ENCODE data around the gene CCZ1B.
A peak's percentile ranks its signal among the peaks of the same experiment; 100 is the strongest.
"Not testable (repeated sequence)": the region's sequence is repeated elsewhere in the genome, so short reads cannot be mapped to it uniquely, and the experiment has no call there.

The CCZ1B gene

DNA sequence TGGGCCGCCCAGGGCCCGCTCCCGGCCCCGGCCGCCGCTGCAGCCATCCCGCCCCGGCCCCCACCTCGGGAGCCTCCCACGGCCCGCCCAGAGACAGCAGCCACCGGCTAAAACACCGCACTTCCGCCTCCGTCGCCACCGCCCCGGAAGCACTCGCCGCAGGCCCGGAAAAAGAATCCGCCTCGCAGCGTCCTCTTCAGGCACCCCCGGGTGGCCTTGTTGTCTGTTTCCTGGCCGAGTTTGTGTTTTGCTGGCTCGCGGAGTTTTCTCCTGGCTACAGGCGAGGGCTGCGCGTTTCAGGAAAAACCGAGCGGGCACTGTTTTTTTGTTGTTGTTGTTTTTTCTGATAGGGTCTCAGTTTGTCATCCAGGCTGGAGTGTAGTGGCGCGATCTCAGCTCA, at the start of gene CCZ1B:
Gene CCZ1B (minus strand): TSS at position 125 of the 400 bp plus-strand sequence. CDS start 78 bp downstream, at position 47.
- DNase-seq: peak; percentile 59

DNA sequence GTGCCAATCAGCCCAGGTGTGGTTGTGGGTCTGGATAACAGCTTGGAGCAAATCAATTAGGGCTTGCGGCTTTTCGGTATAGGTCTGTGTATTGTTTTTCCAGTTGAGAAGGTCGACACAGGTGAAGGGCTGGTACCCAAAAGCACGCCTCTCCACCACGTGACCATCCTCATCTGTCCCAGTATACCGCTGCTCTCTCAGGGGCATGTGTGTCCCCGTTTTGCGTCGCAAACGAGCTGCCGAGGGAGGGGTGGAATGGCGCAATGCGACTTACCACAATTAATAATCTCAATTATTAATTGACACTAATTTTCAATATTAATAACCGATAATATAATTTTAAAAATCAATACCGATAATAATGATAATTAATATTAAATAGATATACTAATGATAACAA, 48.9 kb upstream of the CCZ1B start:
- not testable (repeated sequence) for DNase-seq

DNA sequence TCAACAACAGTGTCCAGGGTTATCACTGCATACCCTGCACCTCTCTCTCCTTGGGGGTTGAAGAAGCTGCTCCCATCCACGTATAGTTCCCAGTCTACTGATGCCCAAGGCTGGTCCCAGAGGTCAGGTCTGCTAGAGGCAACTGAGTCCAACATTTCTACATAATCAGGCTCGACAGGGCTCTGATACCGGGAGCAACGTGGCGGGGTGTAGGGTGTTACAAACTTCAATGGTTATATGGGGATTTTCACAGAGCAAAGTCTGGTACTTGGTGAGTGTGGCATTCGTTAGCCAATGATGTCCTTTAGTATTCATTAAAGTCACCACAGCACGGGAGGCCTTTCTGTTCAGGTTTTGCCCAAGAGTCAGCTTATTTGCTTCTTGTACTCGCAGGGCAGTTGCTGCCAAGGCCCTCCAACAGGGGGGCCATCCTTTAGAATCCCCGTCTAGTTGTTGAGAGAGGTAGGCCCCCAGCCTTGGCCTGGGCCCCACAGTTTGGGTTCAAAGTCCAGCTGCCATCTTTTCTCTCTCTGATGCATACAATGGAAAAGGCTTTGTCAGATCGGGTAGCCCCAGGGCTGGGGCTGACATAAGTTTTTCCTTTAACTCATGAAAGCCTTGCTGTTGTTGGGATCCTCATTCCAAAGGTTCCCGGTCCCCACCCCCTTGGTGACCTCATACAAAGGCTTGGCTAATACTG, 46.3 kb upstream of the CCZ1B start:
- not testable (repeated sequence) for DNase-seq

DNA sequence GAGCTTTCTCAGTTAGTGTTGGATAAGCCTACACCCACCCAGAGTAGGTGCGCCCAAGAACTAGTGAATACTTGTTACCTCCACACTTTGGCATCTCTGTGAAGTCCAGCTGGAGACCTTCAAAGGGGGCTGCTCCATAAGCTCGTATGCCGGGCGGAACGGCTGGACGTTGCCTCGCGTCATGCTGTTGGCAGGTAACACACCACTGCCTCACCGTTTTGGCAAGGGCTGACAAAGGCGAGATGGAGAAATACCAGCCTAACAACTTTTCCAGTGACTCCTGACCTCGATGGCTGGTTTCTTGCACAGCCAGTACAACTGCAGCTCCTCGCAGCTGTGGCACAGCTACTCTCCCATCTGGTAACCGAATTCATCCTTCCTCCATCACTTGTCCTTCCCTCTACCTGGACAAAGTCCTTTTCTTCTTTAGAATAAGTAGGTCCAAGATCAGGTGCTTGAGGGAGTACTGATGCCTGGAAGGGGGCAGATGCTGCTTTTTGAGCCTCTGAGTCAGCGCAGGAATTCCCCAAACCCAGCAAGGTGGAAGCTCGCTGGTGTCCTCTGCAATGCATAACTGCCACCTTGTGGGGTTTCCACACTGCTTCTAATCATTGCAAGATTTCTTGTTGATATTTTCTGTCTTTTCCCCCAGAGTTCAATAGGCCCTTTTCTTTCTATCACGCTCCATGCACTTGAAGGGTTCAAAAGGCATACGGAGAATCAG, 45.5 kb upstream of the CCZ1B start:
- not testable (repeated sequence) for DNase-seq

DNA sequence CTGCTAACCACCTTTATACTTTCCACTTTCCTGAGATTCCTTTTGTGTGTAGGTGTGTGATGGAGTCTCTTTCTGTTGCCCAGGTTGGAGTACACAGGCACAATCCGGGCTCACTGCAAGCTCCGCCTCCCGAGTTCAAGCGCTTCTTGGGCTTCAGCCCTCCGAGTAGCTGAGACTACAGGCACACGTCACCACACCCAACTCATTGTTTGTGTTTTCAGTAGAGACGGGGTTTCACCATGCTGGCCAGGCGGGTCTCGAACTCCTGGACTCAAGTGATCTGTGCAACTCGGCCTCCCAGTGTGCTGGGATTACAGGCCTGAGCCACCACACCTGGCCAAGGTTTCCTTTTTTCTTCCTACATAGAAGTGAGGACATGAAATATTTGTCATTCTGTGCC, 38.7 kb upstream of the CCZ1B start:
- DNase-seq: not testable (repeated sequence)

DNA sequence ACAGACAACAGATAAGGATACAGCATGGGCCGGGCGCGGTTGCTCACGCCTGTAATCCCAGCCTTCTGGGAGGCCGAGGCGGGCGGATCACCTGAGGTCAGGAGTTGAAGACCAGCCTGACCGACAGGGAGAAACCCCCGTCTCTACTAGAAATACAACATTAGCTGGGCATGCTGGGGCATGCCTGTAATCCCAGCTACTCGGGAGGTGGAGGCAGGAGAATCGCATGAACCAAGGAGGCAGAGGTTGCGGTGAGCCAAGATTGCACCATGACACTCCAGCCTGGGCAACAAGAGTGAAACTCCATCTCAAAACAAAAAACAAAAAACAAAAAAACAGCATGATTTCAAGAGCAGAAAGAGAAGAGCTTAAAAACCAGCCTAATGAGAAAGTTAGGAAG, 38.1 kb upstream of the CCZ1B start:
- DNase-seq: not testable (repeated sequence)

DNA sequence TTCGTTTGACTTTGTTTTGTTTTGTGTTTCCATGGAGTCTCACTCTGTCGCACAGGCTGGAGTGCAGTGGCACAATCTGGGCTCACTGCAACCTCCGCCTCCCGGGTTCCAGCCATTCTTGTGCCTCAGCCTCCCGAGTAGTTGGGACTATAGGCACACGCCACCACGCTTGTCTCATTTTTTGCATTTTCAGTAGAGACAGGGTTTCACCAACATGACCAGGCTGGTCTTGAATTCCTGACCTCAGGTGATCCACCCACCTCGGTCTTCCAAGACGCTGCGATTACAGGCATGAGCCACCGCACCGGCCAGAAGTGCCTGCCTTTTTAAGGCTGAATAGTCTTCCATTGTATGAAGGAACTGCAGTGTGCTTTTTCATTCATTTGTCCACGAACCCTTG, 36.8 kb upstream of the CCZ1B start:
- DNase-seq: not testable (repeated sequence)

DNA sequence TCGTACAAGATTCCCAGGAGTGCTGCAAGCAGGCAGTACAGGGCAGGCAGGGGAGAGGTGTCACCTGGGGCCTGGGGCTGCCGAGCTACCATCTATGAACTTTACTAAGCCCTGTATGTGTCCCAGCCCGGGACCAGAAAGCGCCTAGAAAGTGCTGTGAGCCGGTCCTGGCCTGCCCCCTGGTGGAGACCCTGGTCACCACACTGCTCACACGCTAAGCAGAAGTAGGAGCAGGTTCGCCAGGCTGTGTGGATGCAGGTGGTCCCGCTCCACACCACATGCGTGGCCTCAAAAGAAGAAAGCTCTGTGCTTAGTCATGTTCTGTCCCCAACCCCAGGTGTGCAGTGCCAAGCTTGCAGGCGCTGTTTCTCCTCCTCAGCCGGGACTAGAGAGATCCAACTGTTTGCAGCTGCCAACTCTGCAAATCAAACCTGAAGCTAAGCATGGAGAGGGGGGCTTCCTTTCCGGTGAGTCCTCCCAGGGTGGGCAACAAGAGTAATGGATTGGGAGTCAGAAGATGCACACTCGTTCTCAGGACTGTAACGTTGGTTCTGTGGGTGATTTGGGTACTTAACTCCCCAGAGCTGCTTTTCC, 31.7 kb upstream of the CCZ1B start:
- not testable (repeated sequence) for DNase-seq

DNA sequence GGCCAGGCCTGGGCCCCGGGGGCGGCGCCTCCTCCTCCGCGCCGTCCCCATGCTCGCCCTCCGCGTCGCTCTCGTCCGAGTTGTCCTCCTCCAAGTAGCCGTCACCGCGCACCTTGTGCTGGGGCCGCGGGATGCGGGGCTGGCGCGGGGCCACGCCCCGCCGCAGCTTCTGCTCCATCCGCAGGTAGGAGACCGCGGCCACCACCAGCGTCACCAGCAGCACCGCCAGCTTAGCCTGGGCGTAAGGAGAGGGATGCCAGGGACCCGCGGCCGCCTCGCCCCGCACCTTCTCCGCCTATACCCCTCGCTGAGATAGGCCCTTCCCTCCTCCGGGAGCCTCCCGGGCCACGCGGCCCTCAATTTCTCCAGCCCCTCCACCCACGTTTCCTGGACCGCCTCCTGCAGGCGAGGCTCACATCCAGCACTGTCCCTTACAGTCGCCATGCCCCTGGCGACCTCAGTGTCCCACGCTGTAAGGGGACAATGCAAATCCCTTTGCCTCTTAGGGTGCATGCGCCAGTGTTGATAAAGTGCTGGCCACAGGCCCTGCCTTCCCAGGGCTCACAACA, 29.6 kb upstream of the CCZ1B start:
- not testable (repeated sequence) for DNase-seq

DNA sequence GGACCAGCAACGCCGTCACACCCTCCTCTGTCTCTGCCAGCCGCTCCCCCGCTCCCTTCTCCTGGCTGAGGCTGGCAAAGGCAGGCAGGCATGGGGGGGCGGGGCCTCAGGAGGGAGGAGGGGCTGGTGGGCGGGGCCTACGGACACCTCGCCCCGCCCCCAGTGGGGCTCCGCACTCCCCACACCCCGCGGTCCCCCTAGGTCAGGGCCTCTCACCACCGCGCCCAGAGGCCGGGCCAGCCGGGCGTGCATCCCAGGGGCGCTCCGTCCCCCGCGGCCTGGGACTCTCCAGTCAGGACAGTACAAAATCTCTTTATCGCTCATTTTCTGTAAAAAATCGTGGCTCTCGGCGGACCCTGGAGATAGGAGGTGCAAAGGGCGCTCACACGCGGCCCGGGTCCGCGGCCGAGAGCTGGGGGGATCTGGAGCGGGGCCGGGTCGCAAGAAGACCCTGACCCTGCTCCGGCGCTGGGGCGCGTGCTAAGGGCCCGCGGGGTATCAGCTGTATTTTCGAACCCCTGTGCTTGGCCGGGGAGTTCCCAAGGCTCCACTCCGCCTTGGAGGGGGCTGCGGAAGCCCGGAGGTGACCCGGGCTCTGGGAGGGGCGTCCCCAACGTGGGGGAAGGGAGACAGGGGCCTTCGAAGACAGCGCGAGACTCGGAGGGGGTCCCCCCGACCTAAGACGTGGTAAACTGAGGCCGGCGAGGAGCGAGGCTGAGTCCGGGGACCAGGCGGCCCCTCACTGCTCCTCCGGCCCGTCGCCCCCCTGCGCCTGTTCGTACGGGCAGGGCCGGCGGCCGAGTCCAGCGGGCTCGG, 28.9 kb upstream of the CCZ1B start:
- DNase-seq: not testable (repeated sequence)

DNA sequence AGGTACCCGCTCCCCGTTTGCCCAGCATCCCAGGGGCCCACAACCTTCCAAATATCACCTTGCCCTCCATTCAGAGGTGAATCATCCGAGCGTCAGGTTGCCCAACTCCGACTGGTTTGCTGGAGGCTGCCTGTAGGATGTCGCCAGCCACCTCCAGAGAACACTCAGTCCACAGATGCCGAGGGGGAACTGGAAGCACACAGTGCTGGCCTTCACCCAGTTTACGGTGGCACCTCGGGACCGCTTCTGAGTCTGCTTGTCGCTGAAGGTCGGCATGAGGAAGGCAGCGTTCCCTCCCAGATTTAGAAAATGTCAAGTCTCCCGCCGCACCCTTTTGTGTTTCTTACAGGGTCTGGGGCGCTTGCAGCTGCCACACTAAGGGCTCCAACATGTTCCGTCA, 27.6 kb upstream of the CCZ1B start:
- DNase-seq: not testable (repeated sequence)

DNA sequence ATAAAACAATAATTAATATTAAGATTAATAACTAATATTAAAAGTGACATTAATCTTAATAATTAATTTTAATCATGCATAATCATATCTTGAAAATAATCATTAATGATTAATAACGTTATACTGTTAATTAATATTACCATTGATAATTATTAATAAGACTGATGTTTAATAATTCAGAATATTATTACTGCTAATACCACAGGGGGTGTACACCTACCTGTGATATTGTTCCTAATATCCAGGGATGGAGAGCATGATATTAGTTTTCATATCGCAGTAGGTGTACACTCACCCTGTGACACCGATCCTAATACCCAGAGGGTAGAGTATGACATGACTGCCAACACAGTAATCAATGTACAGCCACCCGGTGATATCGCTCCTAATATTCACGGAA, 23.1 kb upstream of the CCZ1B start:
- not testable (repeated sequence) for DNase-seq

DNA sequence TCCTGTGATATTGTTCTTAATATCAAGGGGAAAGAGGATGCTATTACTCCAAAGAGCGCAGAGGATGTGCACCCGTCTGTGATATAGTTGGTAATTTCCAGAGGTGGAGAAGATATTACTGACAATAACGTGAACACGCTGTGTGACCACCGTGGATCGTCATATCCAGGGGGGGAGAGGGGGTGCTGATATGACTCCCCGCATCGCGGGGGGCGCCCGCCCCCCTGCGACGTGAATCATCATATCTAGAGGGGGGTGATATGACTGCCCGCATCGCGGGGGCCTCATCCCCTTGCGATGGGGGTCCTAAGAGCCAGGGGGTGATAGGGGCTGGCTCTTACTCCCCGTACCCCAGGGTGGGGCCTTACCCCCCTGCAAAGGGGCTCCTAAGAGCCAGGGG, 21.7 kb upstream of the CCZ1B start:
- not testable (repeated sequence) for DNase-seq

DNA sequence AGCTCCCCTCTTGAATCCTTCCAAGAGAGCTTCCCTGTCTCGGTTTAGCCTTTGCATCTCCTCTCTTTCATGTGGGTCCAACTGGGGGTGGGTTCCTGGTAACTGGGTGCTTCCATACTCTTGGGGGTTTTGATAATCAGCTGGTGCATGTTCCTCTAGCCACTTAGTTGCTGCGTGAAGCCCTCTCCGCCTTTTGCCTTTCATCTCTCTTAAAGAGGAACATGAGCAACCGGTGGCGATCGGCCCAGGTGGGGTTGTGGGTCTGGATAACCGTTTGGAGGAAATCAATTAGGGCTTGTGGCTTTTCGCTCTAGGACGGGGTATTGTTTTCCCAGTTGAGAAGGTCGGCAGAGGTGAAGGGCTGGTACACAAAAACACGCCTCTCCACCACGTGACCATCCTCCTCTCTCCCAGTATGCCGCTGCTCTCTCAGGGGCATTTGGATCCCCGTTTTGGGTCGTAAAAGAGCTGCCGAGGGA, 19.9 kb upstream of the CCZ1B start:
- DNase-seq: not testable (repeated sequence)

DNA sequence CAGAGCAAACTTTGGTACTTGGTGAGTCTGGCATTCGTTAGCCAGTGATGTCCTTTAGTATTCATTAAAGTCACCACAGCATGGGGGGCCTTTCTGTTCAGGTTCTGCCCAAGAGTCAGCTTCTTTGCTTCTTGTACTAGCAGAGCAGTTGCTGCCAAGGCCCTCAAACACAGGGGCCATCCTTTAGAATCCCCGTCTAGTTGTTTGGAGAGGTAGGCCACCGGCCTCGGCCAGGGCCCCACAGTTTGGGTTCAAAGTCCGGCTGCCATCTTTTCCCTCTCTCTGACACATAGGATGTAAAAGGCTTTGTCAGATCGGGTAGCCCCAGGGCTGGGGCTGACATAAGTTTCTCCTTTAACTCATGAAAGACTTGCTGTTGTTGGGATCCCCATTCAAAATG, 17.6 kb upstream of the CCZ1B start:
- not testable (repeated sequence) for DNase-seq

DNA sequence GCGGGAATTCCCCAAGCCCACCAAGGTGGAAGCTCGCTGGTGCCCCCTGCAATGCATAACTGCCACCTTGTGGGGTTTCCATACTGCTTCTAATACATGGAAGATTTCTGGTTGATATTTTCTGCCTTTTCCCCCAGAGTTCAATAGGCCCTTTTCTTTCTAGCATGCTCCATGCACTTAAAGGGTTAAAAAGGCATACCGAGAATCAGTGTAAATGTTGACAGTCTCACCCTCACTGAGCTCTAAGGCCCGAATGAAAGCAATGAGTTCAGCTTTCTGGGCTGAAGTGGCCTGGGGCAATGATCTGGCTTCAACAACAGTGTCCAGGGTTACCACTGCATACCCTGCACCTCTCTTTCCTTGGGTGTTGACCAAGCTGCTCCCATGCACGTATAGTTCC, 17.0 kb upstream of the CCZ1B start:
- DNase-seq: not testable (repeated sequence)

DNA sequence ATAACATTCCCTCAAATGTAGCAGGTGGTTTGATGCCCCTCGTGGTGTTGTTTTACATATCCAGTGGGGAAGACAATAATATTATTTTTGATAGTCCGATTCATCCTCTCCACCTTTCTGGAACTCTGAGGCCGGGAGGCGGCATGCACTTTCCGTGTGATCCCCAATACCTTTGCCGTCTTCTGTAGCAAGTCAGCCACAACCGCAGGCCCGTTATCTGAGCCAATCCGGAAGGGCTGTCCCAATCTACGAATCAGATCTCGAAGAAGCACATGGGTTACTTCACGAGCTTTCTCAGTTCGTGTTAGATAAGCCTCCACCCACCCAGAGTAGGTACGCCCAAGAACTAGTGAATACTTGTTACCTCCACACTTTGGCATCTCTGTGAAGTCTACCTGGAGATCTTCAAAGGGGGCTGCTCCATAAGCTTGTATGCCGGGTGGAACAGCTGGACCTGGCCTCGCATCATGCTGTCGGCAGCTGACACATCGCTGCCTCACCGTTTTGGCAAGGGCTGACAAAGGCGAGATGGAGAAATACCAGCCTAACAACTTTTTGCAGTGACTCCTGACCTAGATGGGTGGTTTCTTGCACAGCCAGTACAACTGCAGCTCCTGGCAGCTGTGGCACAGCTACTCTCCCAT, 16.3 kb upstream of the CCZ1B start:
- not testable (repeated sequence) for DNase-seq

DNA sequence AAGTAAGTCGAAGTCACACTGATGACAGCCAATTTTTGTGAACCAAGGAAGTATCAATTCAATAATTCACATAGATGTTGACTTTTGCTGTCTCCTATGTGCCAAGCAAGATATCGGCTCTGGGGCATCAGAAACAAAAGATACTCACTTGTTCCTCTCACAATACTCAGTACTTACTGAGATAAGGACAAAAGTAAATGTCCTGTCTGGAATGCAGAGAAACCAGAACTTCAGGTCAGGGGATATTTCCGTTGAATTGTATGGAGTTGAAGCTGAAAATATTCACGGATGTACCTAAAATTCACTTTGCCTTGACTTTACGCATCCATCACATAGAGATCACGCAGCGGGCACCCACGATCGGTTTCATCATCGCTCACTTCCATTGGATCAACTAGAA, 11.0 kb upstream of the CCZ1B start:
- not testable (repeated sequence) for DNase-seq

DNA sequence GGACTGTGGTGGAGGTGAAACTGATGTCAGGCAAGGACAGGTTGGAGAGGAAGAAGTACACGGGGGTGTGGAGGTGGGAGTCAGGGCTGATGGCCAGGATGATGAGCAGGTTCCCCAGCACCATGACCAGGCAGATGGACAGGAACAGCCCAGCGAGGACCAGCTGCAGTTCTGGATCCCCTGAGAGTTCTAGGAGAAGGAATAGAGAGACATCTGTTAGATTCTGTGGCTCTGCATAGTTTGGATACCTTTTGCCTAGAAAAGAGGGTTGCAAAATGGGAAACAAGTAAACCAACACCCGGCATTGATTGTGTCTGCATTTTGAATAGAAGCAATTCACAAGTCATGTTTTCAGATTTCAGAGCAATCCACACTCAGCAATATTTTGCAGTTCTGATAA, 9.4 kb upstream of the CCZ1B start:
- not testable (repeated sequence) for DNase-seq

DNA sequence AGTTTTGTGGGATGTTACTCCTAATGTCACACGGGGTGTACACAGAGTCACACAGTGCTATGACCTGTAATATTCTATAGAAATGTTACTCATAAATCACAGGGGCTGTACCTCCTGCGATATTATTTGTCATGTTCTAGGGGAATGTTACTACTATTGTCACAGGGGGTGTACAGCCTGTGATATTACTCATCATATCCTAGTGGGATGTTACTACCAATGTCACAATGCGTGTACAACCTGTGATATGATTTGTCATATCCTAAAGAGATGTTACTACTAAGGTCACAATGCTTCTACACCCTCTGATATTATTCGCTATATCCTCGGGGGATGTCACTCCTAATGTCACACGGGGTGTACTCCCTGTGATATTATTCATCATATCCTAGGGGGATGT, 7.6 kb upstream of the CCZ1B start:
- no peak for DNase-seq

DNA sequence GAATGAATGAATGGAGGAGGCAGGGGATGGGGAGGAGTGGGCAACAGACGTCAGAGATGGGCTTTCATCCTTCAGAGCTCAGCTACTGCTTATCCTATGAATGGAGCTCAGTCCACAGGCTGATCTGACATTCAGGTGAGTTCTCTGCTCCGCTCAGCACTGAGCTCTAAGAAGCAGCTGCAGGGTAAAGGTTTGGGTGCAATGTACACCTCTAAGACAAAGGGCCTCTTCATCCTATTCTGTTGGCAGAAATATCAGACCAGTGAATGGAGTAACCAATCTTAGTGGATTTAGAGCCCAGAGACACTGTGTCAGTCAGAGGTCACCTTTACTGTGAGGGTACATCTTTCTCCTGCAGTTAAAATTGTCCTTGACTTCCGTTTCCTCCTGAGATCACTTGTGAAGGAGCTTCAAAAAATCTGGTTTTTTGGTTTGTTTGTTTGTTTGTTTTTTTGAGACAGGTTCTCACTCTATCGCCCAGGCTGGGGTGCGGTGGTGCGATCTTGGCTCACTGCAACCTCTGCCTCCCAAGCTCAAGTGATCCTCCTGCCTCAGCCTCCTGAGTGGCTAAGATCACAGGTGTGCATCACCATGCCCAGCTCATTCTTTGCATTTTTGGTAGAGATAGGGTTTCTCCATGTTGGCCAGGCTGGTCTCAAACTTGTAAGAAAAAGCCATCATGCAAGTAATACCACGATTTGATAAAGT, 5.1 kb upstream of the CCZ1B start:
- no peak for DNase-seq

Data from NCI-H446 treated with DMSO at 0.1 percent for 48 hours (cell line).